ENCODE results near the gene PLD1.

PLD1 gene

DNA sequence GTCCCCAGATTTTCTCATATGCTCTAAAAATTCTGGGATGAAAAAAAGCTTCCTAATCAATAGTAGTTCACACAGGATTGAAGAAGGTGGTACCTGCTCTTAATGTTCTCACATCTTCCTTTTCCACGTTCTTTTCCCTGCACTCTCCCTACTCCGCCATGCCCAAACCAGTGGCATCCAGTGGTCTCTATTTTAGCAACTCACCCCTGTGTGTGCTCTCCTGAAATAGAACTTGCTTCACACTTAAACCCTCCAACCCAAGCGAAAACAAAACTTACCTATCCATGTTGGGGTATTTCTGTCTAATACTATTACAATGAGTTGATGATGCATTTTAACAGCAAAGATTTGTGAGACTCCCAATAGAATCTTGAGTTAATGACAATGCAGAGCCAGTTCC is 148.8 kb downstream of the PLD1 start (continued):
- TF ChIP-seq ZNF202 (tag by site-specific recombination; IDR thresholded peaks at IDR 0.05; ENCODE audit: borderline replicate concordance) (no peak), ZNF335 (tag by site-specific recombination; conservative IDR thresholded peaks at IDR 0.05) (no peak), ZNF48 (tag by site-specific recombination; IDR thresholded peaks at IDR 0.05) (no peak)

- peaks cover 0 to 16% of the 10 kb centered on the region in 2 experiments; a peak in 1 of 3 replicates for H3K36me3 ChIP-seq (ENCODE audit: control insufficient read depth in 2 of 2, insufficient read depth in 1 of 2, low read length in 2 of 2)
- ChIA-PET POLR2A (no interaction called here), CTCF (interaction anchor here (0.6 kb wide), 1 partner anchor 174 kb away, joined by 3 read pairs; no protein-coding TSS in a partner anchor)
- no peak for TF ChIP-seq GLIS1 (tag by site-specific recombination; IDR thresholded peaks at IDR 0.05)
- no peak for TF ChIP-seq IKZF3 (tag by site-specific recombination; IDR thresholded peaks at IDR 0.05)
- no peak for TF ChIP-seq SETDB1 (IDR thresholded peaks at IDR 0.05; ENCODE audit: insufficient read length, low read length)
- H3K9me3 ChIP-seq (ENCODE audit: control insufficient read depth, insufficient read depth, low read depth, low read length), result no peaks in the 10 kb centered on the region
- H3K4me1 ChIP-seq (ENCODE audit: control insufficient read depth, insufficient read depth, low read length), result no peaks in the 10 kb centered on the region
- no peak overlapping the region for H3K27ac ChIP-seq (ENCODE audit: extremely low read depth, low read depth, low read length)
- no peak overlapping the region for H3K4me3 ChIP-seq (ENCODE audit: low read depth, low read length)
These were observed 150.1 kb downstream of the PLD1 start for GRCh38 chr3:171660188-171660587.

- CTCF ChIA-PET, result interaction anchor here (0.7 to 1.0 kb wide), 2 partner anchors 113 to 898 kb away, joined by 3 to 5 read pairs; no protein-coding TSS in a partner anchor
- Histone ChIP-seq H3K4me1 (ENCODE audit: control insufficient read depth, insufficient read depth, low read length) (no peaks in the 10 kb centered on the region), H3K36me3 (ENCODE audit: control insufficient read depth in 2 of 2, insufficient read depth in 1 of 2, low read length in 2 of 2) (peaks cover 0 to 16% of the 10 kb centered on the region in 2 experiments; a peak in 1 of 3 replicates), H3K4me3 (ENCODE audit: low read depth, low read length) (no peak overlapping the region), H3K9me3 (ENCODE audit: control insufficient read depth, insufficient read depth, low read depth, low read length) (no peaks in the 10 kb centered on the region), H3K27ac (ENCODE audit: extremely low read depth, low read depth, low read length) (no peak overlapping the region)
- TF ChIP-seq ZNF366 (tag by site-specific recombination; conservative IDR thresholded peaks at IDR 0.05) (no peak), ZNF239 (tag by site-specific recombination; IDR thresholded peaks at IDR 0.05) (no peak), ZBTB17 (tag by site-specific recombination; IDR thresholded peaks at IDR 0.05) (0 out of 2 replicates have a peak, but pooled peaks have one; percentile 23)
- POLR2A ChIA-PET, result no interaction called here
These were observed 151.4 kb downstream of the PLD1 start for GRCh38 chr3:171658841-171659240.

GRCh38 chr3:171654809-171655208 is 155.5 kb downstream of the PLD1 start:
- POLR2A ChIA-PET, result no interaction called here
- CTCF ChIA-PET, result no interaction called here
- H3K36me3 ChIP-seq (ENCODE audit: control insufficient read depth in 2 of 2, insufficient read depth in 1 of 2, low read length in 2 of 2), result peaks cover 0 to 9% of the 10 kb centered on the region in 2 experiments; a peak in 1 of 3 replicates
- H3K27ac ChIP-seq (ENCODE audit: extremely low read depth, low read depth, low read length), result no peak overlapping the region
- H3K9me3 ChIP-seq (ENCODE audit: control insufficient read depth, insufficient read depth, low read depth, low read length), result no peaks in the 10 kb centered on the region
- no peak overlapping the region for H3K4me3 ChIP-seq (ENCODE audit: low read depth, low read length)
- H3K4me1 ChIP-seq (ENCODE audit: control insufficient read depth, insufficient read depth, low read length), result no peaks in the 10 kb centered on the region
- TF ChIP-seq HOXD13 (CRISPR knock-in tag; IDR thresholded peaks at IDR 0.05; ENCODE audit: borderline replicate concordance) (no peak), ZFP41 (tag by site-specific recombination; IDR thresholded peaks at IDR 0.05; ENCODE audit: borderline replicate concordance) (no peak), ZNF433 (tag by site-specific recombination; IDR thresholded peaks at IDR 0.05; ENCODE audit: low read depth) (no peak), ZBTB10 (tag by site-specific recombination; IDR thresholded peaks at IDR 0.05) (no peak), ZNF366 (tag by site-specific recombination; conservative IDR thresholded peaks at IDR 0.05) (no peak), ZNF837 (tag by site-specific recombination; IDR thresholded peaks at IDR 0.05) (no peak), RBAK (tag by site-specific recombination; IDR thresholded peaks at IDR 0.05) (no peak), SCRT1 (tag by site-specific recombination; IDR thresholded peaks at IDR 0.05; ENCODE audit: borderline replicate concordance) (no peak), ZNF571 (tag by site-specific recombination; IDR thresholded peaks at IDR 0.05) (no peak), ZNF518A (tag by site-specific recombination; conservative IDR thresholded peaks at IDR 0.05; ENCODE audit: low read depth) (no peak)
- TF ChIP-seq, protein P1, sequence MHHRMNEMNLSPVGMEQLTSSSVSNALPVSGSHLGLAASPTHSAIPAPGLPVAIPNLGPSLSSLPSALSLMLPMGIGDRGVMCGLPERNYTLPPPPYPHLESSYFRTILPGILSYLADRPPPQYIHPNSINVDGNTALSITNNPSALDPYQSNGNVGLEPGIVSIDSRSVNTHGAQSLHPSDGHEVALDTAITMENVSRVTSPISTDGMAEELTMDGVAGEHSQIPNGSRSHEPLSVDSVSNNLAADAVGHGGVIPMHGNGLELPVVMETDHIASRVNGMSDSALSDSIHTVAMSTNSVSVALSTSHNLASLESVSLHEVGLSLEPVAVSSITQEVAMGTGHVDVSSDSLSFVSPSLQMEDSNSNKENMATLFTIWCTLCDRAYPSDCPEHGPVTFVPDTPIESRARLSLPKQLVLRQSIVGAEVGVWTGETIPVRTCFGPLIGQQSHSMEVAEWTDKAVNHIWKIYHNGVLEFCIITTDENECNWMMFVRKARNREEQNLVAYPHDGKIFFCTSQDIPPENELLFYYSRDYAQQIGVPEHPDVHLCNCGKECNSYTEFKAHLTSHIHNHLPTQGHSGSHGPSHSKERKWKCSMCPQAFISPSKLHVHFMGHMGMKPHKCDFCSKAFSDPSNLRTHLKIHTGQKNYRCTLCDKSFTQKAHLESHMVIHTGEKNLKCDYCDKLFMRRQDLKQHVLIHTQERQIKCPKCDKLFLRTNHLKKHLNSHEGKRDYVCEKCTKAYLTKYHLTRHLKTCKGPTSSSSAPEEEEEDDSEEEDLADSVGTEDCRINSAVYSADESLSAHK (tag by site-specific recombination; IDR thresholded peaks at IDR 0.05), result no peak

Measured in HEK293 (cell line).